HG02884 (cell line): ENCODE results near the gene XRCC6.
"Not testable (repeated sequence)": the region's sequence is repeated elsewhere in the genome, so short reads cannot be mapped to it uniquely, and the experiment has no call there.

ENCODE experiments used
- ATAC-seq: cut with Tn5 transposase; IDR thresholded peaks from one replicate; pipeline ENCODE4 v1.9.1; 2021; ENCODE audit warnings: mild to moderate bottlenecking, moderate library complexity; ENCODE audit not compliant: unreplicated experiment

Gene XRCC6

GRCh38 chr22:41598081-41598480 is 23.0 kb upstream of the XRCC6 start:
- ATAC-seq = no peak

GRCh38 chr22:41598891-41599635 is 22.0 kb upstream of the XRCC6 start:
- ATAC-seq = no peak

GRCh38 chr22:41600976-41601375 is 20.1 kb upstream of the XRCC6 start:
- no peak for ATAC-seq

- peak; percentile 65 for ATAC-seq
Observed at GRCh38 chr22:41603873-41604332, 17.2 kb upstream of the XRCC6 start.

- no peak for ATAC-seq
Observed at GRCh38 chr22:41608386-41608785, 12.7 kb upstream of the XRCC6 start.

DNA sequence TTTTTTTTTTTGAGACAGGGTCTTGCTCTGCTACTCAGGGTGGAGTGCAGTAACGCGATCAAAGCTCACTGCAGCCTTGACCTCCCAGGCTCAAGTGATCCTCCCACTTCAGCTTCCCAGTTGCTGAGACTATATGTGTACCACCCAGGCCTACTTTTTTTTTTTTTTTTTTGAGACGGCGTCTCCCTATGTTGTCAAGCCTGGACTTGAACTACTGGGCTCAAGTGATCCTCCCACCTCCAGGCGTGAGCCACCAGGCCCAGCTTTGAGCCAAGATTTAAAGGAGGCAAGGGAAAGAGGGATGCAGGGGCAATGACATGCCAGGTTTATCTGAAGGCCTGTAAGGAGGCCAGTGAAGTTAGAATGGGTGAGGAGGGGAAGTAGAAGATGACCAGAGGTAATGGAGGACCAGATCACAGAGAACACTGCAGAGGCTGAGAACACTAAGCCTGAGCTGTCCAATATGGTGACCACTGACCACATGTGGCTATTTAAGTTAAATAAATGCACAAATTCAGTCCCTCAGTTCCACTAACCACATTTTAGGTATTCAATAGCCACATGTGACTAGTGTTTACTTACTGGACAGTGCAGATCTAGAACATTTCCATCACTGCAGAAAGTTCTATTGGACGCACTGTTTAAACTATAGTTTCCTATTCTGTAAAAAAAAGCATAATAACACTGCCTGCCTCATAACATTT is 8.3 kb upstream of the XRCC6 start:
- ATAC-seq = no peak

DNA sequence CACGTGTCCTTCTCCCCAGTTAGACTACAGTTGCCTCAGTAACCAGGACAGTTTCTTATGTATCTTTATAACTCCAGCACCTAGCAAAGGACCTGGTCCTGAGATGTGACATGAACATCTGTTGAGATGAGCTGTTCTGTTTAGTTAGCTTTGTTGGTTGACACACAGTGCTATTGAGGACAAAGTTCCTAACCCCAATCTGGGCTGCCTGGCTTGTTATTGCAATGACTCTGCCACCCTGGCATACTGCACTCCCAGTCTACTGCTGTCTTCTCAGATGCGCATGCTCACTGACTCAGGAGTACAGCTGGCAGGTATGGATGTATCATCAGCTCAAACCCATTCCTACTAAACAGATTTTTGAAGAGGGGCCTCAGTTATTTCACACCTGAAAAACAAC is 7.6 kb upstream of the XRCC6 start:
- no peak for ATAC-seq

- peak; percentile 7 for ATAC-seq
Observed at GRCh38 chr22:41619979-41620588, 1.0 kb upstream of the XRCC6 start.

DNA sequence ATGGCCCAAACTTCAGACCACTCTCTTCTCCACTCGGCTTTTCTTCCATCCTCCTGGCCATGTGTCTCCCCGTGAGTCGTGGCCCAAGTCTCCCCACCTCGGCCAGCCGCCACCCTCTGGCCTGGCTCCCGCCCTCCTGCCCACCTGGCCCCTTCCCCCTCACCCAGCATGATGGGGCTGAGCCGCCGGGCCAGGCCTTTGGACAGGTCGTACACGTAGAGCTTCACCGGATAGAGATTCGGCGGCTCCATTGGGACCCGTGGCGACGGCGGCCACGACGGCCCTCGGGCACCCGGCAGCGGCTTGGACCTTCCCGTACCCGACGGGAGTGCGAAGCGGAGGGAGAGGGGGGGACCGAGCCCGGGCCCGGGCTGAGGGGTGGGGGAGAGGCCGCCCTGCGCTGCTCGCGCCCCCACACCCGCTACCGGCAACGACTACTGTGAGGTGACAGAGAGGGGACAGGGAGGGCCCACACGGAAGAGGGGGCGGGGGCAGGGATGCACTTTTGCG is 451 bp upstream of the XRCC6 start, which contains the start of gene DESI1:
Gene DESI1, minus strand, starts transcription at position 455 of the 510 bp plus-strand sequence. Its CDS starts 204 bp downstream, at position 251.
- peak; percentile 13 for ATAC-seq

DNA sequence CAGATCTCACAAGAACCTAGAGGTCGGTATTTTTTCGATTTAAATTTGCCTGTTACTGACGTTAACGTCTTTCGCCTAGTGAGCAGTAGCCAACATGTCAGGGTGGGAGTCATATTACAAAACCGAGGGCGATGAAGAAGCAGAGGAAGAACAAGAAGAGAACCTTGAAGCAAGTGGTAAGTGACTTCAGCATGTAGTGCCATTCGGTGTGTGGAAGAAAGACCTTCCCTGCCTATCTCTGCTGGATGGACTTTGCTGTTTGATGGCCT is 750 bp downstream of the XRCC6 start:
- ATAC-seq = no peak

DNA sequence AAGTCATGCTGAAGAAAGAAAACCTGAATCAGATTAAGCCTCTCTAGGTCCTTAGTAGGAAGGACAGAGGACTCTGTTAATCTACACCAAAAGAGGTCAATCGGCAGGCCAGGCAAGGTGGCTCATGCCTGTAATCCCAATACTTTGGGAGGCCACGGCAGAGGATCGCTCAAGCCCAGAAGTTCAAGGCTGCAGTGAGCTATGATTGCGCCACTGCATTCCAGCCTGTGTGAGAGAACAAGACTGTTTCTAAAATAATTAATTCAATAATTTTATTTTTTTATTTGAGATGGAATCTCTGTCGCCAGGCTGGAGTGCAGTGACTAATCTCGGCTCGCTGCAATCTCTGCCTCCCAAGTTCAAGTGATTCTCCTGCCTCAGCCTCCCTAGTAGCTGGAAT is 4.5 kb downstream of the XRCC6 start:
- no peak for ATAC-seq

DNA sequence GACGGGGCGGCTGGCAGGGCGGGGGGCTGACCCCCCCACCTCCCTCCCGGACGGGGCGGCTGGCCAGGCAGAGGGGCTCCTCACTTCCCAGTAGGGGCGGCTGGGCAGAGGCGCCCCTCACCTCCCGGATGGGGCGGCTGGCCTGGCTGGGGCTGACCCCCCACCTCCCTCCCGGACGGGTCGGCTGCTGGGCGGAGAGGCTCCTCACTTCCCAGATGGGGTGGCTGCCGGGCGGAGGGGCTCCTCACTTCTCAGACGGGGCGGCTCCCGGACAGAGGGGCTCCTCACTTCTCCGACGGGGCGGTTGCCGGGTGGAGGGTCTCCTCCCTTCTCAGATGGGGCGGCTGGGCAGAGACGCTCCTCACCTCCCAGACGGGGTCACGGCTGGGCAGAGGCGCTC is 10.0 kb downstream of the XRCC6 start:
- not testable (repeated sequence) for ATAC-seq

DNA sequence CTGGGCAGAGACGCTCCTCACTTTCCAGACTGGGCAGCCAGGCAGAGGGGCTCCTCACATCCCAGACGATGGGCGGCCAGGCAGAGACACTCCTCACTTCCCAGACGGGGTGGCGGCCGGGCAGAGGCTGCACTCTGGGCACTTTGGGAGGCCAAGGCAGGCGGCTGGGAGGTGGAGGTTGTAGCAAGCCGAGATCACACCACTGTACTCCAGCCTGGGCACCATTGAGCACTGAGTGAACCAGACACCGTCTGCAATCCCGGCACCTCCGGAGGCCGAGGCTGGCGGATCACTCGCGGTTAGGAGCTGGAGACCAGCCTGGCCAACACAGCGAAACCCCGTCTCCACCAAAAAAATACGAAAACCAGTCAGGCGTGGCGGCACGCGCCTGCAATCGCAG is 10.5 kb downstream of the XRCC6 start:
- not testable (repeated sequence) for ATAC-seq

DNA sequence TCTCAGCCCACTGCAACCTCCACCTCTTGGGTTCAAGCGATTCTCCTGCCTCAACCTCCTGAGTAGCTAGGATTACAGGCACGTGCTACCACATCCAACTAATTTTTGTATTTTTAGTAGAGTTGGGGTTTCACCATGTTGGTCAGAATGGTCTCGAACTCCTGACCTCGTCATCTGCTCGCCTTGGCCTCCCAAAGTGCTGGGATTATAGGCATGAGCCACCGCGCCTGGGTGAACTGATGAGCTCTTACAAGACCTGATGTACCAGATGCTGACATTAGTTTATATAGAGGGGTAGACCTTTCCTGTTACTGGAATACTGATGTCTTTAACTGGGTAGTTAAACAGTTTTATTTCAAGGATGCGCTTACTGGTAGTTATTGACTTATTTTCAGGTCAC is 13.5 kb downstream of the XRCC6 start:
- ATAC-seq = not testable (repeated sequence)

DNA sequence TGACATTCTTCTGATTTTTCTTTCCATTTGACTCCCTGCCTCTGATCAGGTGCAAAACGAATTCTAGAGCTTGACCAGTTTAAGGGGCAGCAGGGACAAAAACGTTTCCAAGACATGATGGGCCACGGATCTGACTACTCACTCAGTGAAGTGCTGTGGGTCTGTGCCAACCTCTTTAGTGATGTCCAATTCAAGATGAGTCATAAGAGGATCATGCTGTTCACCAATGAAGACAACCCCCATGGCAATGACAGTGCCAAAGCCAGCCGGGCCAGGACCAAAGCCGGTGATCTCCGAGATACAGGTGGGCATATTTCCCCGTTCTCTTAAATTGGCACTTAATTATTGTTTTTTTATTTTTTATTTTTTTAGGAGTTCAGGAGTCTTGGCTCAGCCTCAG is 15.4 kb downstream of the XRCC6 start:
- ATAC-seq = no peak

- ATAC-seq = not testable (repeated sequence)
Observed at GRCh38 chr22:41637623-41638022, 16.5 kb downstream of the XRCC6 start.

DNA sequence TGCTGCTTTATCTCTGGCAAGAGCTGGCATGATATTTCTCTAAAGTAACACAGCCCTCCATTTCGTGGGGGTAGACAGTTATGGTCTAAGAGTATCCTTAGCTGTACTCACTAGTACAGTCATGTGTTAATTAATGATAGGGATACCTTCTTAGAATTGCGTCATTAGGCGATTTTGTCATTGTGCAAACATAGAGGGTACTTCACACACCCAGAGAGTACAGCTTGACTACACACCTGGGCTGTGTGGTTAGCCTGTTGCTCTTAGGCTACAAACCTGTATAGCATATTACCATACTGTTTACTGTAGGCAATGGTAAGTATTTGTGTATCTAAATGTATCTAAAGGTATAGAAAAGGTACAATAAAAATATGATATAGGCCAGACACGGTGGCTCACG is 17.0 kb downstream of the XRCC6 start:
- no peak for ATAC-seq

DNA sequence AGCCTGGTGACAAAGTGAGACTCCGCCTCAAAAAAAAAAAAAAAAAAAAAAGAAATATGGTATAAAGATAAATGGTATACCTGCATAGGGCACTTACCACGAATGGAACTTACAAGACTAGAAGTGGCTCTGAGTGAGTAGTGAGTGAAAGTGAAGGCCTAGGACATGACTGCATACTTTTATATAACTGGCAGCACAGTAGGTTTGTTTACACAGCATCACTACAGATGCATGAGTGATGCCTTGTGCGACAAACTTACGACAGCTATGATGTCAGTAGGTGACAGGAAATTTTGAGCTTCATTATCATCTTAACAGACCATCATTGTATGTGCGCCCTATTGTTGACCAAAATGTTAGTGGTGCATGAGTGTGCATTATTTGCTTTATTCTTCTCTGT is 17.7 kb downstream of the XRCC6 start:
- ATAC-seq = no peak

- ATAC-seq = no peak
Observed at GRCh38 chr22:41641854-41642253, 20.8 kb downstream of the XRCC6 start.

GRCh38 chr22:41642331-41643110 is 21.4 kb downstream of the XRCC6 start:
- ATAC-seq = no peak

GRCh38 chr22:41647771-41648170 is 26.7 kb downstream of the XRCC6 start:
- no peak for ATAC-seq
